ENCODE results near the gene LRRC8D. TPM values are rescaled to one million over a fixed set of nuclear protein-coding genes. Genes with fewer than 3 reads are reported as not detected.

The LRRC8D gene
- total and polyA plus RNA-seq, 2 experiments from 2014 or later = 23.6 to 48.8 TPM

DNA sequence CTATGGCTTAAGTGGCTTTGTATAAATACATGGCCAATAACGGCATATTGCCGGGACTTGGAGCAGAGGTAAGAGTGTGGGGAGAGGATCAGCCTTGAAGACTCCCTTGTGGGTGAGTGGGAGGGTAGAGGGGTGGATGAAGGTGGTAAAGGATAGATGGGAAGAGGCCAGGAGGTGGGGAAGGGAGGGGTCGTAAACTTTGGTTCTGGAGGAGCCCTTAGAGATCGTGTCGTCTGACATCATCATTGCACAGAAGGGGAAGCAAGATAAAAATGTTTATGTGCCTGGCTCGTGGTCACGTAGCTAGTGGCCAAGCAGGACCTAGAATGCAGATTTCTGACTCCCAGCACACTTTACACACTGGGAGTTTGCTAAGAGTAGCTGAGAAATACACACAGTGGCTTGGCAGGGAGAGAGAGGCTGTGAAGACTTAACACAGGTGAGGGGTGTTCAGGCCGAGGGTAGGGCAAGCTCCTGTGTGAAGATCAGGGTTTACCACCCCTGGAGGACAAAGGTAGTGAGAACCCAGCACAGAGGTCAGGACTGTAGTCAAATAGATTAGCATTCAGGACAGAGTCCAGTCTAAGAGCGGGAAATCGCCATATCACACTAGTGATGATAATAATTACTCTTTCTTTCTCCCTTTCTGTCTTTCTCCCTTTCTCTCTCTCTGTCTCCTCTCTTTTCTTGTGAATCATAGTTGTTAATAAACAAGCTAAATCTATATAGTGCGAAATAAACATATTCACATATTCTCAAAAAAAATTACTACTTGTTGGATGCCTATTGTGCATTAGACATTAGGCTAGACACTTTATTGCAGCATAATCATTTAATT lies 75.5 kb downstream of the LRRC8D start (continued):
- TF ChIP-seq, protein P1, sequence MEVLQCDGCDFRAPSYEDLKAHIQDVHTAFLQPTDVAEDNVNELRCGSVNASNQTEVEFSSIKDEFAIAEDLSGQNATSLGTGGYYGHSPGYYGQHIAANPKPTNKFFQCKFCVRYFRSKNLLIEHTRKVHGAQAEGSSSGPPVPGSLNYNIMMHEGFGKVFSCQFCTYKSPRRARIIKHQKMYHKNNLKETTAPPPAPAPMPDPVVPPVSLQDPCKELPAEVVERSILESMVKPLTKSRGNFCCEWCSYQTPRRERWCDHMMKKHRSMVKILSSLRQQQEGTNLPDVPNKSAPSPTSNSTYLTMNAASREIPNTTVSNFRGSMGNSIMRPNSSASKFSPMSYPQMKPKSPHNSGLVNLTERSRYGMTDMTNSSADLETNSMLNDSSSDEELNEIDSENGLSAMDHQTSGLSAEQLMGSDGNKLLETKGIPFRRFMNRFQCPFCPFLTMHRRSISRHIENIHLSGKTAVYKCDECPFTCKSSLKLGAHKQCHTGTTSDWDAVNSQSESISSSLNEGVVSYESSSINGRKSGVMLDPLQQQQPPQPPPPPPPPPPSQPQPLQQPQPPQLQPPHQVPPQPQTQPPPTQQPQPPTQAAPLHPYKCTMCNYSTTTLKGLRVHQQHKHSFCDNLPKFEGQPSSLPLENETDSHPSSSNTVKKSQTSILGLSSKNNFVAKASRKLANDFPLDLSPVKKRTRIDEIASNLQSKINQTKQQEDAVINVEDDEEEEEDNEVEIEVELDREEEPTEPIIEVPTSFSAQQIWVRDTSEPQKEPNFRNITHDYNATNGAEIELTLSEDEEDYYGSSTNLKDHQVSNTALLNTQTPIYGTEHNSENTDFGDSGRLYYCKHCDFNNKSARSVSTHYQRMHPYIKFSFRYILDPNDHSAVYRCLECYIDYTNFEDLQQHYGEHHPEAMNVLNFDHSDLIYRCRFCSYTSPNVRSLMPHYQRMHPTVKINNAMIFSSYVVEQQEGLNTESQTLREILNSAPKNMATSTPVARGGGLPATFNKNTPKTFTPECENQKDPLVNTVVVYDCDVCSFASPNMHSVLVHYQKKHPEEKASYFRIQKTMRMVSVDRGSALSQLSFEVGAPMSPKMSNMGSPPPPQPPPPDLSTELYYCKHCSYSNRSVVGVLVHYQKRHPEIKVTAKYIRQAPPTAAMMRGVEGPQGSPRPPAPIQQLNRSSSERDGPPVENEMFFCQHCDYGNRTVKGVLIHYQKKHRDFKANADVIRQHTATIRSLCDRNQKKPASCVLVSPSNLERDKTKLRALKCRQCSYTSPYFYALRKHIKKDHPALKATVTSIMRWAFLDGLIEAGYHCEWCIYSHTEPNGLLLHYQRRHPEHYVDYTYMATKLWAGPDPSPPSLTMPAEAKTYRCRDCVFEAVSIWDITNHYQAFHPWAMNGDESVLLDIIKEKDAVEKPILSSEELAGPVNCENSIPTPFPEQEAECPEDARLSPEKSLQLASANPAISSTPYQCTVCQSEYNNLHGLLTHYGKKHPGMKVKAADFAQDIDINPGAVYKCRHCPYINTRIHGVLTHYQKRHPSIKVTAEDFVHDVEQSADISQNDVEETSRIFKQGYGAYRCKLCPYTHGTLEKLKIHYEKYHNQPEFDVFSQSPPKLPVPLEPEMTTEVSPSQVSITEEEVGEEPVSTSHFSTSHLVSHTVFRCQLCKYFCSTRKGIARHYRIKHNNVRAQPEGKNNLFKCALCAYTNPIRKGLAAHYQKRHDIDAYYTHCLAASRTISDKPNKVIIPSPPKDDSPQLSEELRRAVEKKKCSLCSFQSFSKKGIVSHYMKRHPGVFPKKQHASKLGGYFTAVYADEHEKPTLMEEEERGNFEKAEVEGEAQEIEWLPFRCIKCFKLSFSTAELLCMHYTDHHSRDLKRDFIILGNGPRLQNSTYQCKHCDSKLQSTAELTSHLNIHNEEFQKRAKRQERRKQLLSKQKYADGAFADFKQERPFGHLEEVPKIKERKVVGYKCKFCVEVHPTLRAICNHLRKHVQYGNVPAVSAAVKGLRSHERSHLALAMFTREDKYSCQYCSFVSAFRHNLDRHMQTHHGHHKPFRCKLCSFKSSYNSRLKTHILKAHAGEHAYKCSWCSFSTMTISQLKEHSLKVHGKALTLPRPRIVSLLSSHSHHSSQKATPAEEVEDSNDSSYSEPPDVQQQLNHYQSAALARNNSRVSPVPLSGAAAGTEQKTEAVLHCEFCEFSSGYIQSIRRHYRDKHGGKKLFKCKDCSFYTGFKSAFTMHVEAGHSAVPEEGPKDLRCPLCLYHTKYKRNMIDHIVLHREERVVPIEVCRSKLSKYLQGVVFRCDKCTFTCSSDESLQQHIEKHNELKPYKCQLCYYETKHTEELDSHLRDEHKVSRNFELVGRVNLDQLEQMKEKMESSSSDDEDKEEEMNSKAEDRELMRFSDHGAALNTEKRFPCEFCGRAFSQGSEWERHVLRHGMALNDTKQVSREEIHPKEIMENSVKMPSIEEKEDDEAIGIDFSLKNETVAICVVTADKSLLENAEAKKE (CRISPR knock-in tag; IDR thresholded peaks at IDR 0.05) = no peak
- TF ChIP-seq, protein P2, sequence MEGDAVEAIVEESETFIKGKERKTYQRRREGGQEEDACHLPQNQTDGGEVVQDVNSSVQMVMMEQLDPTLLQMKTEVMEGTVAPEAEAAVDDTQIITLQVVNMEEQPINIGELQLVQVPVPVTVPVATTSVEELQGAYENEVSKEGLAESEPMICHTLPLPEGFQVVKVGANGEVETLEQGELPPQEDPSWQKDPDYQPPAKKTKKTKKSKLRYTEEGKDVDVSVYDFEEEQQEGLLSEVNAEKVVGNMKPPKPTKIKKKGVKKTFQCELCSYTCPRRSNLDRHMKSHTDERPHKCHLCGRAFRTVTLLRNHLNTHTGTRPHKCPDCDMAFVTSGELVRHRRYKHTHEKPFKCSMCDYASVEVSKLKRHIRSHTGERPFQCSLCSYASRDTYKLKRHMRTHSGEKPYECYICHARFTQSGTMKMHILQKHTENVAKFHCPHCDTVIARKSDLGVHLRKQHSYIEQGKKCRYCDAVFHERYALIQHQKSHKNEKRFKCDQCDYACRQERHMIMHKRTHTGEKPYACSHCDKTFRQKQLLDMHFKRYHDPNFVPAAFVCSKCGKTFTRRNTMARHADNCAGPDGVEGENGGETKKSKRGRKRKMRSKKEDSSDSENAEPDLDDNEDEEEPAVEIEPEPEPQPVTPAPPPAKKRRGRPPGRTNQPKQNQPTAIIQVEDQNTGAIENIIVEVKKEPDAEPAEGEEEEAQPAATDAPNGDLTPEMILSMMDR (conservative IDR thresholded peaks at IDR 0.05; ENCODE audit: low read depth in 2 of 2) = no peak
- TF ChIP-seq EZH2 (IDR thresholded peaks at IDR 0.05; ENCODE audit: low read depth, unreplicated experiment) (no peak), ZNF331 (CRISPR knock-in tag; IDR thresholded peaks at IDR 0.05; ENCODE audit: low read depth) (no peak)
- TF ChIP-seq, protein P3, sequence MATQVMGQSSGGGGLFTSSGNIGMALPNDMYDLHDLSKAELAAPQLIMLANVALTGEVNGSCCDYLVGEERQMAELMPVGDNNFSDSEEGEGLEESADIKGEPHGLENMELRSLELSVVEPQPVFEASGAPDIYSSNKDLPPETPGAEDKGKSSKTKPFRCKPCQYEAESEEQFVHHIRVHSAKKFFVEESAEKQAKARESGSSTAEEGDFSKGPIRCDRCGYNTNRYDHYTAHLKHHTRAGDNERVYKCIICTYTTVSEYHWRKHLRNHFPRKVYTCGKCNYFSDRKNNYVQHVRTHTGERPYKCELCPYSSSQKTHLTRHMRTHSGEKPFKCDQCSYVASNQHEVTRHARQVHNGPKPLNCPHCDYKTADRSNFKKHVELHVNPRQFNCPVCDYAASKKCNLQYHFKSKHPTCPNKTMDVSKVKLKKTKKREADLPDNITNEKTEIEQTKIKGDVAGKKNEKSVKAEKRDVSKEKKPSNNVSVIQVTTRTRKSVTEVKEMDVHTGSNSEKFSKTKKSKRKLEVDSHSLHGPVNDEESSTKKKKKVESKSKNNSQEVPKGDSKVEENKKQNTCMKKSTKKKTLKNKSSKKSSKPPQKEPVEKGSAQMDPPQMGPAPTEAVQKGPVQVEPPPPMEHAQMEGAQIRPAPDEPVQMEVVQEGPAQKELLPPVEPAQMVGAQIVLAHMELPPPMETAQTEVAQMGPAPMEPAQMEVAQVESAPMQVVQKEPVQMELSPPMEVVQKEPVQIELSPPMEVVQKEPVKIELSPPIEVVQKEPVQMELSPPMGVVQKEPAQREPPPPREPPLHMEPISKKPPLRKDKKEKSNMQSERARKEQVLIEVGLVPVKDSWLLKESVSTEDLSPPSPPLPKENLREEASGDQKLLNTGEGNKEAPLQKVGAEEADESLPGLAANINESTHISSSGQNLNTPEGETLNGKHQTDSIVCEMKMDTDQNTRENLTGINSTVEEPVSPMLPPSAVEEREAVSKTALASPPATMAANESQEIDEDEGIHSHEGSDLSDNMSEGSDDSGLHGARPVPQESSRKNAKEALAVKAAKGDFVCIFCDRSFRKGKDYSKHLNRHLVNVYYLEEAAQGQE (IDR thresholded peaks at IDR 0.05; ENCODE audit: unreplicated experiment) = no peak
